Measurements from ENCODE around the gene STRN4.
"Not testable (repeated sequence)": the region's sequence is repeated elsewhere in the genome, so short reads cannot be mapped to it uniquely, and the experiment has no call there.

Gene STRN4

DNA sequence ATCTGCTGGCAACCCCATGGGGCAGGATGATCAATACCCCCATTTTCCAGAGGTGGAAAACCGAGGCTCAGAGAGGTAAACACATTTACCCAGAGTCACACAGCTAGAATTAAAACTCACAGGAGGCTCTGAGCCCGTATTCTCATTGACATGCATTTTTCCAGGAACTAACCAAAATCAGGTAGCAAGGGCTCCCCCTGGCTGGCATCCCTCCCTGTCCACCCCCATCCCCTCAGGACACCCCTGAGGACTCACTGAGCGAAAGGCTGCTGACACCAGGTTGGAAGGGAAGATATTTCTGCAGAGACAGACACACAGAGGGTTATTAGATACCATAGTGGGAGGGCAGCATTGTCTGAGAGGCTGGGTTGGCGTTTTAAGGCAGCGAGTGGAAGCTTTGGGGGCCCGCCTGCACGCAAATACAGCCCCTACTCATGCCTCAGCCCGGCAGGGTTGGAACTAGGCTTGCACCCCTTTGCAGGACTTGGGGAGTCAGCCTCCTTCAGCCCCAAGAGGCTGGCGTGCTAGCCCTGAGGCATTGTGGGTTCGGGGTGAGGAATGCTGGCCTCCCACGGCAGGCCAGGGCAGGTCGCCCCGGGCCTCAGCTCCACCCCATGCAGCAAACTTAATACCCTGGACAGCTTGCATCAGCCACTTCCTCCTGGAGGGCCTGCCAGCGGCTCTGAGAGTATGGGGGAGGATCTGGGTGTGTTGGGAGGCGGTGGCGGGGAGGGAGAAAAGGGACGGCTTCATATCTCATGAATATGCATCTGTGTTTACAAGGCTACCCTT lies 38.2 kb upstream of the STRN4 start:
- Histone ChIP-seq H3K27ac (ENCODE audit: low read length) (peak overlapping the region; percentile 44), H3K9ac (ENCODE audit: low read depth, low read length) (peak overlapping the region; percentile 99), H3K36me3 (ENCODE audit: insufficient read depth, low read depth, low read length) (peaks cover 63% of the 10 kb centered on the region), H3K9me3 (ENCODE audit: insufficient read depth, low read depth, low read length) (no peaks in the 10 kb centered on the region), H3K27me3 (ENCODE audit: insufficient read depth, low read length) (peaks cover 6% of the 10 kb centered on the region), H3K4me3 (ENCODE audit: low read length) (peak overlapping the region; percentile 99), H3K4me1 (ENCODE audit: insufficient read depth, low read length) (peaks cover 13% of the 10 kb centered on the region; the same call in 1 of the 2 replicates)

DNA sequence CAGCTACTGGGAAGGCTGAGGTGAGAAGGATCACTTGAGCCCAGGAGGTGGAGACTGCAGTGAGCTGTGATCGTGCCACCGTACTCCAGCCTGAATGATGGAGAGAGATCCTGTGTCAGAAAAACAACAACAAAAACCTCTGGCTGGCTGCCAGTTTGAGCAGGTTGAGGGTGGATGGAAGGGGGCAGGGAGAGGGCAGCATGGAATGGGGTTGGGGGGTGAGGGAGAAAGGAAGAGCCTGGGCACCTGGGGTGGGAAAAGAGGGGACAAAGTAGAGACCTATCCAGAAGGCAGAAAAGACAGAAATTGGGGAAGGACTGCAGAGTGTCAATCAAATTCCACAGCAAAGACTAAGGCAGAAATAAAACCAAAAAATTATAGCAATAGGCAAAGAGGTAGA lies 37.4 kb upstream of the STRN4 start:
- Histone ChIP-seq H3K27ac (ENCODE audit: low read length) (no peak overlapping the region), H3K4me3 (ENCODE audit: low read length) (peak overlapping the region; percentile 99; the same call in 1 of the 2 replicates), H3K9ac (ENCODE audit: low read depth, low read length) (peak overlapping the region; percentile 99; the same call in 1 of the 2 replicates), H3K4me1 (ENCODE audit: insufficient read depth, low read length) (peaks cover 13% of the 10 kb centered on the region; the same call in 1 of the 2 replicates), H3K36me3 (ENCODE audit: insufficient read depth, low read depth, low read length) (peaks cover 71% of the 10 kb centered on the region), H3K9me3 (ENCODE audit: insufficient read depth, low read depth, low read length) (no peaks in the 10 kb centered on the region), H3K27me3 (ENCODE audit: insufficient read depth, low read length) (no peaks in the 10 kb centered on the region)

DNA sequence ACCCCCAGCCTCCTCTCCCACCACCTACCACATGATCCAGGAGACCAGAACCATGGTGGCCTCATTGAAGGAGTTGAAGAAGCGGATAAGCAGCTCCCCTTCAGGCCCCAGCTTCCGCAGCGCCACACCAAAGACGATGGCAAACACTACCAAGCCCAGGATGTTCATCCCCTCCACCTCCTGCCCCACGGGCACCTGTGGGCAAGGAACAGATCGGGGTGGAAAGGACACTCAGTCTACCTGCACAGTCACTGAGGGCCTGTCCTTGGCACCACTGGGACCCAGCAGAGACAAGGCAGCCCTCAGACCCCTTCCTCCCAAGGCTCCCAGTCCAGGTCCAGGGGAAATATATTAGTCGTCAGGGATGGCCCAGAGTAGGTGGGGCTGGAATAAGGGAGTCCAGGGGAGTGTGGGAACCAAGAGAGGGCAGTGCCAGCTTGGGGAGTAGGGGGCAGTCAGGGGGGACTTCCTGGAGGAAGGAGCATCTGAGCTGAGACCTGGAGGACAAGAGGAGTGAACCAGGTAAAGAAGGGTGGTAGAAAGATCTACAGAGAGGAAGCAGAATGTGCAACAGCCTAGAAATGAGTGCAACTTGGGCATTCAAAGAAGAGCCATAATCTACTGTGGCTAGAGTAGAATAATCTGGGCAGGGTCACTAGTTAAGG lies 36.2 kb upstream of the STRN4 start:
- H3K36me3 ChIP-seq (ENCODE audit: insufficient read depth, low read depth, low read length): peaks cover 82% of the 10 kb centered on the region
- H3K4me3 ChIP-seq (ENCODE audit: low read length): no peak overlapping the region
- H3K9me3 ChIP-seq (ENCODE audit: insufficient read depth, low read depth, low read length): no peaks in the 10 kb centered on the region
- peaks cover 13% of the 10 kb centered on the region; the same call in 1 of the 2 replicates for H3K4me1 ChIP-seq (ENCODE audit: insufficient read depth, low read length)
- H3K27ac ChIP-seq (ENCODE audit: low read length): no peak overlapping the region
- H3K27me3 ChIP-seq (ENCODE audit: insufficient read depth, low read length): no peaks in the 10 kb centered on the region
- no peak overlapping the region for H3K9ac ChIP-seq (ENCODE audit: low read depth, low read length)

DNA sequence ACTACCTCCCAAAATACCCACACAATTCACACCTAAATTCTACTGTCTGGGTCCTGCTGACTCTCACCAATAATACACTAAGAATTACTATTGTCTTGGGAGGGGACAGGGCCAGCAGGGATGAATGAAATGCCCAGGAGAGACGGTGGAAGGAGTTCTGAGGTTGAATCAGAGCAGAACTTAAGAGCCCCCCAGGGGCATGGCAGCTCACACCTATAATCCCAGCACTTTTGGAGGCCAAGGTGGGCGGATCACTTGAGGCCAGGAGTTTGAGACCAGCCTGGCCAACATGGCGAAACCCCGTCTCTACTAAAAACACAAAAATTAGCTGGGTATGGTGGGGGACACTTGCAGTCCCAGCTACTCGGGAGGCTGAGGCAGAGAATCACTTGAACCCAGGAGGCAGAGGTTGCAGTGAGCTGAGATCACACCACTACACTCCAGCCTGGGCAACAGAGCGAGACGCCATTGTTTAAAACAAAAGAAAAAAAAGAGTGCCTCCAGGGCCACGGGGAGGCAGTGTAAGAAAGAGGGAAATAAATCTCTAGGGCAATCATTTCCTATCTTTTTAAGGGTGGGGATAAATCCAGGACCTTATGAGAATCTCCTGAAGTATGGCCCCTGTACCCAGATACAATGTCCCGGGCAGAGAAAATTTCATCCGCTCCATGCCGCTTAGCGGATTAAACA lies 31.9 kb upstream of the STRN4 start:
- H3K9me3 ChIP-seq (ENCODE audit: insufficient read depth, low read depth, low read length); H3K27ac ChIP-seq (ENCODE audit: low read length); H3K9ac ChIP-seq (ENCODE audit: low read depth, low read length); H3K27me3 ChIP-seq (ENCODE audit: insufficient read depth, low read length); H3K4me1 ChIP-seq (ENCODE audit: insufficient read depth, low read length); H3K4me3 ChIP-seq (ENCODE audit: low read length): not testable (repeated sequence)
- peaks cover 85% of the 10 kb centered on the region for H3K36me3 ChIP-seq (ENCODE audit: insufficient read depth, low read depth, low read length)

DNA sequence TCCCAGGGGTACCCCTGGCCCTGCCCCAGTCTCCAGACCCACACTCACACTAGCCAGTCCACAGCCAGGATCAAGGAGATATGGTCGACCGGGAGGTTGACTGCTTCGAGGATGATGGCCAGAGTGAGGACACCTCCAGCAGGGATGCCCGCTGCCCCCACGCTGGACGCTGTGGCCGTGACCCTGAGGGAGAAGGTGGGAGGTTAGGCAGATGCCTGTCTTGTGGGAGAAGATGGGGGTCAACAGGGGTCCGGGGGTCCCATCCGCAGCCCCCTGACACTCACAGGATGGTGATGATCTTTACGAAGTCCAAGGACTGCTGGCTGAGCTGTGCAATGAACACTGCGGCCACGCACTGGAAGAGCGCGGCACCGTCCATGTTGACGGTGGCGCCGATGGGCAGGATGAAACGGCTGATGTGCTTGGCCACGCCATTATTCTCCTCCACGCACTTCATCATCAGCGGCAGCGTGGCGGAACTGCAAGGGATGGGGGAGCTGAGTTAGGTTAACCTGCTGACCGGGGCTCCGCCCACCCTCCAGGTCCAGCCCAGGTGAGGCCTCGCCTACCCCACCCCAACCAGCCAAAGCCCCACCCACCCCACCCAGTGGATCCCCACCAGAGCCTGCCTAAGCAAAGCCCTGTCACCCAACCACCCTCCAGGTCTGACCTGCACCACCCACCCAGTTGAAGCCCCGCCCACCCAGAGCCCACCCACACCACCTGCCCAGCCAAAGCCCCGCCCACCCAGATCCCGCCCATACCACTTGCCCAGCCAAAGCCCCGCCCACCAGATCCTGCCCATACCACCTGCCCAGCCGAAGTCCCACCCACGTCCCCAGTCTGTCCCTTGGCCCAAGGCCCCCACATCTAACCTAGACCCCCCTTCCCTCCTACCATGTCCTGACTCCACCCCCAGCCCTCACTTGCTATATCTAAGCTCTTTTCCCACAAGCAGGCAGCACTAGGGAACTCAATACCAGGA lies 31.0 kb upstream of the STRN4 start:
- Histone ChIP-seq H3K4me1 (ENCODE audit: insufficient read depth, low read length) (no peaks in the 10 kb centered on the region), H3K27me3 (ENCODE audit: insufficient read depth, low read length) (no peaks in the 10 kb centered on the region), H3K9me3 (ENCODE audit: insufficient read depth, low read depth, low read length) (no peaks in the 10 kb centered on the region), H3K9ac (ENCODE audit: low read depth, low read length) (no peak overlapping the region), H3K27ac (ENCODE audit: low read length) (no peak overlapping the region), H3K4me3 (ENCODE audit: low read length) (no peak overlapping the region), H3K36me3 (ENCODE audit: insufficient read depth, low read depth, low read length) (peaks cover 76% of the 10 kb centered on the region)

- Histone ChIP-seq H3K9me3 (ENCODE audit: insufficient read depth, low read depth, low read length) (no peaks in the 10 kb centered on the region), H3K4me1 (ENCODE audit: insufficient read depth, low read length) (no peaks in the 10 kb centered on the region), H3K4me3 (ENCODE audit: low read length) (no peak overlapping the region), H3K27ac (ENCODE audit: low read length) (no peak overlapping the region), H3K36me3 (ENCODE audit: insufficient read depth, low read depth, low read length) (peaks cover 61% of the 10 kb centered on the region), H3K9ac (ENCODE audit: low read depth, low read length) (no peak overlapping the region), H3K27me3 (ENCODE audit: insufficient read depth, low read length) (no peaks in the 10 kb centered on the region)
These were observed 29.5 kb upstream of the STRN4 start for GRCh38 chr19:46775642-46776258.

GRCh38 chr19:46773018-46773399 lies 26.8 kb upstream of the STRN4 start:
- no peak overlapping the region for H3K27ac ChIP-seq (ENCODE audit: low read length)

GRCh38 chr19:46772170-46773017 lies 26.1 kb upstream of the STRN4 start:
- Histone ChIP-seq H3K27me3 (ENCODE audit: insufficient read depth, low read length) (no peaks in the 10 kb centered on the region), H3K27ac (ENCODE audit: low read length) (no peak overlapping the region), H3K4me3 (ENCODE audit: low read length) (no peak overlapping the region), H3K4me1 (ENCODE audit: insufficient read depth, low read length) (no peaks in the 10 kb centered on the region), H3K9me3 (ENCODE audit: insufficient read depth, low read depth, low read length) (no peaks in the 10 kb centered on the region), H3K9ac (ENCODE audit: low read depth, low read length) (no peak overlapping the region), H3K36me3 (ENCODE audit: insufficient read depth, low read depth, low read length) (peaks cover 29% of the 10 kb centered on the region)

More at GRCh38 chr19:46773018-46773399, 26.8 kb upstream of the STRN4 start:
- H3K4me1 ChIP-seq (ENCODE audit: insufficient read depth, low read length): no peaks in the 10 kb centered on the region
- no peaks in the 10 kb centered on the region for H3K27me3 ChIP-seq (ENCODE audit: insufficient read depth, low read length)
- H3K36me3 ChIP-seq (ENCODE audit: insufficient read depth, low read depth, low read length): peaks cover 34% of the 10 kb centered on the region
- no peaks in the 10 kb centered on the region for H3K9me3 ChIP-seq (ENCODE audit: insufficient read depth, low read depth, low read length)
- no peak overlapping the region for H3K4me3 ChIP-seq (ENCODE audit: low read length)
- no peak overlapping the region for H3K9ac ChIP-seq (ENCODE audit: low read depth, low read length)

GRCh38 chr19:46768746-46769145 lies 22.5 kb upstream of the STRN4 start:
- not testable (repeated sequence) for H3K9me3 ChIP-seq (ENCODE audit: insufficient read depth, low read depth, low read length); H3K36me3 ChIP-seq (ENCODE audit: insufficient read depth, low read depth, low read length); H3K4me3 ChIP-seq (ENCODE audit: low read length); H3K9ac ChIP-seq (ENCODE audit: low read depth, low read length); H3K4me1 ChIP-seq (ENCODE audit: insufficient read depth, low read length); H3K27me3 ChIP-seq (ENCODE audit: insufficient read depth, low read length); H3K27ac ChIP-seq (ENCODE audit: low read length)

- no peak overlapping the region for H3K27ac ChIP-seq (ENCODE audit: low read length)
These were observed 20.5 kb upstream of the STRN4 start for GRCh38 chr19:46766569-46767317.

More at GRCh38 chr19:46766569-46767317, 20.5 kb upstream of the STRN4 start:
- Histone ChIP-seq H3K9ac (ENCODE audit: low read depth, low read length) (no peak overlapping the region), H3K4me1 (ENCODE audit: insufficient read depth, low read length) (no peaks in the 10 kb centered on the region), H3K36me3 (ENCODE audit: insufficient read depth, low read depth, low read length) (no peaks in the 10 kb centered on the region), H3K9me3 (ENCODE audit: insufficient read depth, low read depth, low read length) (no peaks in the 10 kb centered on the region), H3K27me3 (ENCODE audit: insufficient read depth, low read length) (no peaks in the 10 kb centered on the region), H3K4me3 (ENCODE audit: low read length) (no peak overlapping the region)

Data from iPS-20b (cell line).